ENCODE data around the gene BARD1. TPM values are rescaled to one million over a fixed set of nuclear protein-coding genes. Genes with fewer than 3 reads are reported as not detected.

BARD1 gene
- total and polyA plus RNA-seq, 8 donors = 1.4 to 6.5 (median 4.4) TPM

DNA sequence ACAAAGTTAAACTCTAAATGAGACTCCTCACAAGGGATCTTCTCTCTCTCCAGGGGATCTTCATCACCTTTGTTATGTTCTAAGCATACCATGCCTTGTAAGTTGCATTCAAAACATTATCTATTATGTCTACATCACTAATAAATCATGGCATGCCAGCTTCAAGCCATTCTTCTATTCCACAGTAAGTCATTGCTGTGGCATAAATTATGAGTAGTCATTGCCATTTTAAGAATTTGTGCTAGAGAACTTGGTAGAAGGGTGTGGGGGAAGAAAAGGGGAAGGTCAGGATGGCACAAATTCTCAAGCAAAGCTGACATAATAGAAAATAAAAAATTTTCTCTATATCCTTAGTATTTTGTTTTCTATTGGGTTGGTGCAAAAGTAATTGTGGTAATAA, 33.5 kb downstream of the BARD1 start:
- Histone ChIP-seq H3K27me3 (no peaks in the 10 kb centered on the region), H3K4me3 (no peak overlapping the region), H3K4me1 (no peaks in the 10 kb centered on the region), H3K27ac (no peak overlapping the region), H3K9me3 (no peaks in the 10 kb centered on the region), H3K36me3 (peaks cover 0 to 9% (median 0%) of the 10 kb centered on the region in 3 donors)
- TF ChIP-seq, protein P1, sequence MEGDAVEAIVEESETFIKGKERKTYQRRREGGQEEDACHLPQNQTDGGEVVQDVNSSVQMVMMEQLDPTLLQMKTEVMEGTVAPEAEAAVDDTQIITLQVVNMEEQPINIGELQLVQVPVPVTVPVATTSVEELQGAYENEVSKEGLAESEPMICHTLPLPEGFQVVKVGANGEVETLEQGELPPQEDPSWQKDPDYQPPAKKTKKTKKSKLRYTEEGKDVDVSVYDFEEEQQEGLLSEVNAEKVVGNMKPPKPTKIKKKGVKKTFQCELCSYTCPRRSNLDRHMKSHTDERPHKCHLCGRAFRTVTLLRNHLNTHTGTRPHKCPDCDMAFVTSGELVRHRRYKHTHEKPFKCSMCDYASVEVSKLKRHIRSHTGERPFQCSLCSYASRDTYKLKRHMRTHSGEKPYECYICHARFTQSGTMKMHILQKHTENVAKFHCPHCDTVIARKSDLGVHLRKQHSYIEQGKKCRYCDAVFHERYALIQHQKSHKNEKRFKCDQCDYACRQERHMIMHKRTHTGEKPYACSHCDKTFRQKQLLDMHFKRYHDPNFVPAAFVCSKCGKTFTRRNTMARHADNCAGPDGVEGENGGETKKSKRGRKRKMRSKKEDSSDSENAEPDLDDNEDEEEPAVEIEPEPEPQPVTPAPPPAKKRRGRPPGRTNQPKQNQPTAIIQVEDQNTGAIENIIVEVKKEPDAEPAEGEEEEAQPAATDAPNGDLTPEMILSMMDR (IDR thresholded peaks at IDR 0.05) = no peak
- intact Hi-C loops (cut with DNase I) = no loop called here
- ATAC-seq (no peak), DNase-seq (no peak), FAIRE-seq (no peak)

DNA sequence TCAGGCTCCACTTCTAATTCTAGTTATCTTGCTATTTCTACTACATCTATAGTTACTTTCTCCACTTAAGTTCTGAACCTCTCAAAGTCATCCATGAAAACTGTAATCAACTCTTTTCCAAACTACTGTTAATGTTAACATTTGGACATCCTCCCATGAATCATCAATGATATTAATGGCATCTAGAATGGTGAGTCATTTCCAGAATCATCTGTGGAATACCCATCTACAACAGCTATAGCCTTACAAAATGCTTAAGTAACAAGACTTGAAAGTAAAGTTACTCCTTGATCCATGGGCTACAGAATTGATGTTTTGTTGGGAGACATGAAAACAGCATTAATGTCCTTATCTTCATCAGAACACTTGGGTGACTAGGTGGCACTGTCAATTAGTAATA, 35.4 kb downstream of the BARD1 start:
- Histone ChIP-seq H3K36me3 (no peaks in the 10 kb centered on the region), H3K27me3 (no peaks in the 10 kb centered on the region), H3K27ac (no peak overlapping the region), H3K9me3 (no peaks in the 10 kb centered on the region), H3K4me1 (no peaks in the 10 kb centered on the region), H3K4me3 (no peak overlapping the region)
- intact Hi-C loops (cut with DNase I) = no loop called here
- ATAC-seq (no peak), FAIRE-seq (no peak), DNase-seq (no peak)
- TF ChIP-seq, protein P1 (IDR thresholded peaks at IDR 0.05) = no peak

- FAIRE-seq (no peak), ATAC-seq (no peak), DNase-seq (no peak)
- TF ChIP-seq, protein P1 (IDR thresholded peaks at IDR 0.05) = no peak
- H3K27ac ChIP-seq = no peak overlapping the region
- no peaks in the 10 kb centered on the region for H3K4me1 ChIP-seq
- H3K4me3 ChIP-seq = no peak overlapping the region
- 56 to 70% methylated on average over 3 of the region's 3 CpGs for WGBS, 2 donors
- no peaks in the 10 kb centered on the region for H3K36me3 ChIP-seq
- intact Hi-C loops (cut with DNase I) = no loop called here
- H3K27me3 ChIP-seq = no peaks in the 10 kb centered on the region
- H3K9me3 ChIP-seq = no peaks in the 10 kb centered on the region
Observed at GRCh38 chr2:214772443-214773015, 37.0 kb downstream of the BARD1 start.

GRCh38 chr2:214765180-214765579, 44.3 kb downstream of the BARD1 start:
- H3K36me3 ChIP-seq = no peaks in the 10 kb centered on the region
- no peak overlapping the region for H3K27ac ChIP-seq
- DNase-seq (no peak), ATAC-seq (no peak), FAIRE-seq (no peak)
- intact Hi-C loops (cut with DNase I) = no loop called here
- H3K4me1 ChIP-seq = no peaks in the 10 kb centered on the region
- WGBS, 2 donors = 92 to 96% methylated on average over 2 of the region's 2 CpGs
- H3K9me3 ChIP-seq = no peaks in the 10 kb centered on the region
- H3K27me3 ChIP-seq = no peaks in the 10 kb centered on the region
- TF ChIP-seq, protein P1 (IDR thresholded peaks at IDR 0.05) = no peak
- H3K4me3 ChIP-seq = no peak overlapping the region

DNA sequence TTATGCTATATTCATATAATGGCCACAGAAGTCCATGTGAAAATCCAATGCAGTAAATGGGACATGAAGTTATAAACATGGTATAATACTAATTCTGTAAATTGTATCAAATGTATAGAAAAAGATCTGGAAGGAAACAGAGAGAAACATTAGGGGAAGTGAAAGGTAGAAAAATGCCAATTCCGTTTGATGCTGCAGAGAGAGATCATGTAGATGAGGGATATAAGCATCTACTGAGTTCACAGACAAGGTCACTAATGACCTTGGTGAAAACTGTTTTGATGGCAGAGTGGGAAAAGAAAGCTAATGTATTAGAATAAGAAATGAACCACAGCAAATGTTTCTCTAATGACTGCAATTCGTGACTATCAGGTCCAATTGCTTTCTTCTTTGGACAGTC, 56.0 kb downstream of the BARD1 start:
- Histone ChIP-seq H3K9me3 (no peaks in the 10 kb centered on the region), H3K4me3 (no peak overlapping the region), H3K4me1 (no peaks in the 10 kb centered on the region), H3K36me3 (no peaks in the 10 kb centered on the region), H3K27ac (no peak overlapping the region), H3K27me3 (no peaks in the 10 kb centered on the region)
- intact Hi-C loops (cut with DNase I) = no loop called here
- DNase-seq = no peak
- FAIRE-seq = no peak
- 42 to 71% methylated on average over 2 of the region's 2 CpGs for WGBS, 2 donors
- no peak for ATAC-seq
- TF ChIP-seq, protein P1 (IDR thresholded peaks at IDR 0.05) = no peak

All from pancreas (tissue), 10 donors.